GM12874 (cell line): Measurements from ENCODE around the gene ITGA3.

Source experiments
- TF ChIP-seq, protein P1 (sequence below): IDR thresholded peaks from 2 replicates; pipeline ENCODE4 v1.5.1; 2011; ENCODE audit warnings: low read depth, mild to moderate bottlenecking, control low read depth, low read length, moderate library complexity; ENCODE audit not compliant: insufficient read depth

The ITGA3 gene

DNA sequence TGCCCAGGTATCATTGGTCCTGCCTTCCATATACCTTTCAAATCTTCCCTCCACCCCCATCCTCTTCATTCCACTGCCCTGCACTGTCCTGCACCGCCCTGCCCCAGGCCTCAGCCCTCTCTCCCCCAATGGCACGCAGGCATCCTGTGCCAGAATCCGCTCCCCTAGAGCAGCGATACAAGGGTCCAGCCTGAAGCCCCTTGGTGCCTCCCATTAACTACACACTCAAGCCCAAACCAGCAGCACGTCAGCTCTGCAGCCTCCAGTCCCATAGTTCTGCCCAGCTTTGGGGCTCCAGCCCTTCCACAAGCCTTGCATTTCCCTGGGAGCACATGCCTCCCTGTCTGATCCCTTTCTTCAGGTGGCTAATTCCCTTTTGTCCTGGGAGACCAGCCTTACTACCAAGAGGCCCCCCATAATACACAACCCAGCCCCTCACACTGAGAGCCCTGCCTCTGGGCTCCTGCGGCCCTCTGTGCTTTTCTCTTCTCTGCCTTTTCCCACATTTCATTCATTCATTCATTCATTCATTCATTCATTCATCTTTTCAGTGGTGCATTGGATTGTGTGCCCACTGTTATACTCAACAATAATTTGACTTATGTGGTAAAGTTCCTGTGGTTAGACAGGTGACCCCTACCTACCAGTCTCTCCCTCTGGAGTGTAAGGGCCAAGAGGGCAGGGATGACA, 34.1 kb upstream of the ITGA3 start:
- TF ChIP-seq, protein P1, sequence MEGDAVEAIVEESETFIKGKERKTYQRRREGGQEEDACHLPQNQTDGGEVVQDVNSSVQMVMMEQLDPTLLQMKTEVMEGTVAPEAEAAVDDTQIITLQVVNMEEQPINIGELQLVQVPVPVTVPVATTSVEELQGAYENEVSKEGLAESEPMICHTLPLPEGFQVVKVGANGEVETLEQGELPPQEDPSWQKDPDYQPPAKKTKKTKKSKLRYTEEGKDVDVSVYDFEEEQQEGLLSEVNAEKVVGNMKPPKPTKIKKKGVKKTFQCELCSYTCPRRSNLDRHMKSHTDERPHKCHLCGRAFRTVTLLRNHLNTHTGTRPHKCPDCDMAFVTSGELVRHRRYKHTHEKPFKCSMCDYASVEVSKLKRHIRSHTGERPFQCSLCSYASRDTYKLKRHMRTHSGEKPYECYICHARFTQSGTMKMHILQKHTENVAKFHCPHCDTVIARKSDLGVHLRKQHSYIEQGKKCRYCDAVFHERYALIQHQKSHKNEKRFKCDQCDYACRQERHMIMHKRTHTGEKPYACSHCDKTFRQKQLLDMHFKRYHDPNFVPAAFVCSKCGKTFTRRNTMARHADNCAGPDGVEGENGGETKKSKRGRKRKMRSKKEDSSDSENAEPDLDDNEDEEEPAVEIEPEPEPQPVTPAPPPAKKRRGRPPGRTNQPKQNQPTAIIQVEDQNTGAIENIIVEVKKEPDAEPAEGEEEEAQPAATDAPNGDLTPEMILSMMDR = no peak

DNA sequence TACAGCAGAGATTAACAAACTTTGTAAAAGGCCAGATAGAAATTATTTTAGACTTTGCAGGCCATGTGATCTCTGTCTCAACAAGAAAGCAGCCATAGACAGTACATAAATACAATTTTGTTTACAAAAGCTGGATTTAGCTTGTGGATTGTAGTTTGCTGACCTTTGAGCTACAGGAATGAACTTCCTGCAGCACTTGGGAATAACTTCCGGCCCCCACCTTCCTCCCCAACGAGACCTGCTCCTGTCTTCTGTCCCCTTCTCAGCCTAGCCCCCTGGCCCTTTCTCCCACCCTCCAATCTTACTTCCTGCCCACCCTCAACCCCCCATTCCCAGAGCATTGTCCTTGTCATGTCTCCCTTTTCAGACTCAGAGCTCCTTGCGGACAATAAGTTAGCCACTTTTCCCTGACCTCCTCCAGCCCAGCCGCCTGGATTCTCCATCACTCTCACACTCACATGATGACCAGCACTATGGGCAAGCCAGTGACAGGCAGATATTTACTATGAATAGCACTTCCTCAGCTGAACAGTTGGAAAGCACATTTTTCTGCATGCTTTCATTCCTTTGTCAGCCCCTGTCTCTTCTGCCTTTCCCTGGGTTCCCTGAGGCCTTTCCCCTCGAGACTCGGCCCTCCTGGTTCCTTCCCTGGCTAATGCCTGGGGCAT, 33.3 kb upstream of the ITGA3 start:
- TF ChIP-seq, protein P1 = no peak

DNA sequence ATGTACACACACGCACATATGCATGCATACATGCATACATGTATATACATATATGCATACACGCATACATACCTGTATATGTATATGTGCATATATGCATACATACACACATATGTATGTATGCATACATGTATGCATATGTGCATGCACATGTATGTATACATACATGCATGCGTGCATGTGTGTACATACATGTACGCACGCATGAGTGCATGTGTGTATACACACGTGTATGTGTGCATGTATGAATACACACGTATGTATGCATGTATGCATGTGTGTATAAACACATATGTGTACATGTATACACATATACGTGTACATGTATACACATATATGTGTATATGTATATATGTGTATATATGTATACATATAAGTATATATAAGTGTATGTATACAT, 32.4 kb upstream of the ITGA3 start:
- TF ChIP-seq, protein P1 = no peak

DNA sequence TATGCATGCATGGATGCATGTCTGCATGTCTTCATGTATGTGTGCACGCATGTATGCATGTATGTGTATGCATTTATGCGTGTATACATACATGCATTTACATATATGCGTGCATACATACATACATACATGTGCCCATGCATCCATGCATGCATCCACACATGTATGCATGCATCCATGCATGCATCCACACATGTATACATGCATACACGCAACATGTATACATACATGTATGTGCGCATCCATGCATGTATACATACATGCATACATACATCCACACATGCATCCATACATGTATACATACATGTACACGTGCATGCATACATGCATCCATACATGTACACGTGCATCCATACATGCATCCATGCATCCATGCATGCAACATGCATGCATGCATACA, 31.1 kb upstream of the ITGA3 start:
- TF ChIP-seq, protein P1 = no peak

DNA sequence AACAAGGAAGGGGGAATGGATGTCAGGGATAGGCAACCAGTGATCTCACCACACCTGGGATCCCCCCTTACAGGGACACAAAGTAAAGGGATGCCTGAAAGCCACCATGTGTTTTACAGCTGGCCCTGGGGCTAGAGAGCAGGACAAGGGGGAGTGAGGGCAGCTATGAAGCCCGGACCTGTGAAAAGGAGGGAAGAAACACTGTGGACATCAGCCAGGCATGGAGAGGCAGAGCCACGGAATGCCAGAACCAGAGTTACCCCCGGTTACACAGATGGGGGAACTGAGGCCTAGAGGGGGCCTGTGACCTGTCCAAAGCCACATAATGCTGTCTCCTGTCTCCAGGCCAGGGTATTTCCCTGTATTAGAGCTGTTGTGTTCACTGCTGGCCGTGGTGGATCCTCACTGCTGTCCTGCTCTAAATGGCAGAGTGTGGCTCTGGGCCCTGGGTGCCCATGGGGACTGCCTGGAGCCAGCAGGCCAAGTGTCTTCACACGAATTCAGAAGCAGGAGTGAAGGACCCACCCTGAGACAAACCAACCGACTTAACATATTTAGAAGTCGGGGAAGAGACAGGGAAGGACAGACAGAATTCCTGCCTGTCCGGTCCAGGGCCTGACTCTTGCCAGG, 29.7 kb upstream of the ITGA3 start:
- TF ChIP-seq, protein P1 = no peak

DNA sequence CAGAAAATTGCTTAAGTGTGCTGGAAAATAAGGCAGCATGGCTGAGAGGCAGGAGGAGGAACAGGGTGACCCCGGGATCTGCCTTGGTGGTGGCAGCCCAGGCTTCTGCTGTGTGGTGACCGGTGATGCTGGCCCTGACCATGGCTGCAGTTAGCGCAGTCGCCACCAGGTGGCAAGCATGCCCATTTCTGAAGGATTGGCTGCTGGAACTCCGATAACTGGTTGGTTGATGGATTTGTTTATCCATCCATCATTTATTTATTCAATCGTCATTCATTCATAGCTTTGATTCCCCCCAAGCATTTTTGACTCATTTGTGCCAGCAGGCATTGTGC, 29.1 kb upstream of the ITGA3 start:
- TF ChIP-seq, protein P1 = peak; percentile 90

DNA sequence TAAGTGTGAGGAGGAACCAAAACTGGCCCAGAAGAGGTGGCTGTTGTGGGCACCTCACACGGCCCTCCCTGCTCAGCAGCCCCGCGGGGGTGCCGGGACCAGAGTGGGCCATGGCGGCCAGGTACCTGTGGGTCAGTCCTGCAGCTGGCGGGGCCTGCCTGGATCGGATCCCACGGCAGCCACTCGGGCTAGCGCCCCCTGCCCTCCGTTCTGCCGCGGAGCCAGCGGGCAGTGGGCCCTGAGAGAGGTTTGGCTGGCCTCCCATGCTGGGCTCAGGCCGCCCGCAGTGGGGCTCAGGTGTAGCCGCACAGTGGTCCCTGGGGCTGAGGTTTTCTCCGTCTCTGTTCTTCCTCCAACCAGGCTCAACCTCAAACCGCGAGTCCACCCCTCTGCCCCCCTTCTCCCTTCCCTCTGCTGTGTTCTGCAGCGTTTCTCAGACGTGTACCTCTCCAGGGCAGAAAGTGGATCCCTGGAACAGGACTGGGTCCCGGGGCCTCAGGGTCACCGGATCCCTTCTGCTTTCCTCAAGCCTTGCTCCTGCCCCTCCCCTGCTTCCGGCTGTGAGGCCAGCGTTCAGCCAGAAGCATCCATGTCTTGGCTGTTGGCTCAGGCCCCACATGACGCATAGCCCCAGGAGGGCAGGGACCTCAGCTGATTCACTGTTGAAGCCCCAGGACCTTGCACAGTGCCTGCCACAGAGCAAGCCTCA, 28.6 kb upstream of the ITGA3 start:
- TF ChIP-seq, protein P1 = no peak
